Thyroid gland (tissue), 4 donors: ENCODE measurements around the gene DEK. TPM values are rescaled to one million over a fixed set of nuclear protein-coding genes. Genes with fewer than 3 reads are reported as not detected.

ENCODE experiments used
- DNase-seq, 2 donors: peaks; one replicate each; pipeline ENCODE4 v3.0.0-alpha.2; 2019
- H3K27ac ChIP-seq, 3 donors: fragments of 200-600 bp; sonication (generic); 1 replicate in 2 of 3; 2 replicates in 1 of 3; pipeline ENCODE4 v1.5.1; 2016 to 2019; ENCODE audit warnings: mild to moderate bottlenecking in 1 of 3, moderate library complexity in 1 of 3
- H3K27me3 ChIP-seq: fragments of 200-600 bp; sonication (generic); one replicate; pipeline ENCODE4 v1.5.1; 2019
- H3K36me3 ChIP-seq, 2 donors: fragments of 200-600 bp; sonication (generic); one replicate each; pipeline ENCODE4 v1.5.1; 2016 to 2019
- H3K4me1 ChIP-seq, 2 donors: fragments of 200-600 bp; sonication (generic); one replicate each; pipeline ENCODE4 v1.5.1; 2017 to 2019
- H3K4me3 ChIP-seq, 3 donors: fragments of 200-600 bp; sonication (generic); replicated peaks in 1 of 3; 1 replicate in 2 of 3; 2 replicates in 1 of 3; pipeline ENCODE4 v1.5.1; 2016; ENCODE audit warnings: mild to moderate bottlenecking in 1 of 3
- H3K9me3 ChIP-seq: fragments of 200-600 bp; sonication (generic); one replicate; pipeline ENCODE4 v1.5.1; 2017
- POLR2A ChIP-seq, 2 donors: fragments of 450-650 bp; IDR thresholded peaks; one replicate each; pipeline ENCODE4 v1.6.1; 2017; ENCODE audit warnings: antibody characterized with exemption in 2 of 2, mild to moderate bottlenecking in 2 of 2, moderate library complexity in 1 of 2
- WGBS, 2 donors: methylation state at CpG; one replicate each; pipeline ENCODE4 v1.1.5; 2017; 5-methylcytosine and 5-hydroxymethylcytosine counted together
- intact Hi-C: fragments of 100-400 bp; cut with DNase I; formaldehyde crosslinking; loops from one replicate; pipeline ENCODE4 v1.15.1; 2023
- total RNA-seq, 4 donors: library from RNA; depleted of rRNA; stranded (reverse); fragments of >200 nt; gene quantifications; one replicate each; pipeline ENCODE4 v1.2.3, GENCODE V29; 2016
- TF ChIP-seq, protein P1 (sequence below), 6 experiments: fragments of 200-600 bp in 3 of 6; fragments of 450-650 bp in 3 of 6; sonication (generic) in 3 of 6; IDR thresholded peaks; one replicate each; pipeline ENCODE4 v1.5.1; 2016 to 2019; ENCODE audit warnings: antibody characterized with exemption in 6 of 6, mild to moderate bottlenecking in 2 of 6, inconsistent platforms in 1 of 6, moderate library complexity in 1 of 6

The DEK gene
- total RNA-seq, 4 donors from 2014 or later: 165 to 211 (median 207) TPM

DNA sequence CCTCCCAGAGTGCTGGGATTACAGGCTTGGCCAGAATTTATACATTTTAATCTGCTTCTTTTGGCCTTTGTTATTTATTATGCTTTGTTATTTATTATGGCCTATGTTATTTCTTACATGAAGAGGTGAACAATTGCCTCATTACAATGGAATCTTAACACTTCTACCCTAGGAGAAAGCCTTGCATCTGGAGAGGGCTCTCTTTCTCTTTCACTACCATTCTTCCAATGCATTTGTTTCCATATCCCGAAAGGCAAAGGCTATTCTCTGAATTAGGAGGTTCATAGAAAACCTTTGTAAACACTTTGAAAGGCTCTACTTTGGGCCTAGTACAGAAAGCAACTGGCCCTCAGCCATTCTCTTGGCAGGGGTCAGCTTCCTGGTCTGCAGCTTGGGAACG, 19.9 kb upstream of the DEK start:
- TF ChIP-seq, protein P1, sequence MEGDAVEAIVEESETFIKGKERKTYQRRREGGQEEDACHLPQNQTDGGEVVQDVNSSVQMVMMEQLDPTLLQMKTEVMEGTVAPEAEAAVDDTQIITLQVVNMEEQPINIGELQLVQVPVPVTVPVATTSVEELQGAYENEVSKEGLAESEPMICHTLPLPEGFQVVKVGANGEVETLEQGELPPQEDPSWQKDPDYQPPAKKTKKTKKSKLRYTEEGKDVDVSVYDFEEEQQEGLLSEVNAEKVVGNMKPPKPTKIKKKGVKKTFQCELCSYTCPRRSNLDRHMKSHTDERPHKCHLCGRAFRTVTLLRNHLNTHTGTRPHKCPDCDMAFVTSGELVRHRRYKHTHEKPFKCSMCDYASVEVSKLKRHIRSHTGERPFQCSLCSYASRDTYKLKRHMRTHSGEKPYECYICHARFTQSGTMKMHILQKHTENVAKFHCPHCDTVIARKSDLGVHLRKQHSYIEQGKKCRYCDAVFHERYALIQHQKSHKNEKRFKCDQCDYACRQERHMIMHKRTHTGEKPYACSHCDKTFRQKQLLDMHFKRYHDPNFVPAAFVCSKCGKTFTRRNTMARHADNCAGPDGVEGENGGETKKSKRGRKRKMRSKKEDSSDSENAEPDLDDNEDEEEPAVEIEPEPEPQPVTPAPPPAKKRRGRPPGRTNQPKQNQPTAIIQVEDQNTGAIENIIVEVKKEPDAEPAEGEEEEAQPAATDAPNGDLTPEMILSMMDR (IDR thresholded peaks at IDR 0.05): no peak
- no peak for TF ChIP-seq POLR2A (IDR thresholded peaks at IDR 0.05)

DNA sequence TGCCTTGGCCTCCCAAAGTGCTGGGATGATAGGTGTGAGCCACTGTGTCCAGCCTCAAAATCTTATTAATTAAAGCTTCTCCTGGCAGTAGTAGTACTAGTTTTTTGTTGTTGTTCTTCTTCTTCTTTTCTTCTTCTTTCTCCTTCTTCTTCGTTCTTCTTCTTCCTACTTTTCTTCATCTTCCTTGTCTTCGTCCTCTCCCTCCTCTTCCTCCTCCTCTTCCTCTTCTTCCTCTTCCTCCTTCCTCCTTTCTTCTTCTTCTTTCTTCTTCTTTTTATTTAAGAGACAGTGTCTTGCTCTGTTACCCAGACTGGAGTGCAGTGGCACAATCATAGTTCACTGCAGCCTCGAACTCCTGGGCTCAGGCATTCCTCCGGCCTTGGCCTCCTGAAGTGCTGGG, 17.2 kb upstream of the DEK start:
- H3K27me3 ChIP-seq: no peaks in the 10 kb centered on the region
- 92 to 95% methylated on average over 3 to 4 of the region's 4 CpGs for WGBS, 2 donors
- no peak for DNase-seq
- H3K4me1 ChIP-seq: peaks cover 13 to 18% of the 10 kb centered on the region in 2 donors
- no peak overlapping the region for H3K4me3 ChIP-seq
- no peaks in the 10 kb centered on the region for H3K36me3 ChIP-seq
- intact Hi-C loops: no loop called here
- H3K9me3 ChIP-seq: no peaks in the 10 kb centered on the region
- TF ChIP-seq POLR2A (IDR thresholded peaks at IDR 0.05): no peak
- TF ChIP-seq, protein P1 (IDR thresholded peaks at IDR 0.05): no peak
- H3K27ac ChIP-seq: no peak overlapping the region

More for the DNA sequence above, 19.9 kb upstream of the DEK start:
- Histone ChIP-seq H3K4me1 (peaks cover 11 to 14% of the 10 kb centered on the region in 2 donors), H3K4me3 (no peak overlapping the region), H3K27ac (no peak overlapping the region), H3K36me3 (no peaks in the 10 kb centered on the region), H3K9me3 (no peaks in the 10 kb centered on the region), H3K27me3 (no peaks in the 10 kb centered on the region)
- DNase-seq: no peak
- 89 to 91% methylated on average over 2 of the region's 2 CpGs for WGBS, 2 donors
- intact Hi-C loops: no loop called here

DNA sequence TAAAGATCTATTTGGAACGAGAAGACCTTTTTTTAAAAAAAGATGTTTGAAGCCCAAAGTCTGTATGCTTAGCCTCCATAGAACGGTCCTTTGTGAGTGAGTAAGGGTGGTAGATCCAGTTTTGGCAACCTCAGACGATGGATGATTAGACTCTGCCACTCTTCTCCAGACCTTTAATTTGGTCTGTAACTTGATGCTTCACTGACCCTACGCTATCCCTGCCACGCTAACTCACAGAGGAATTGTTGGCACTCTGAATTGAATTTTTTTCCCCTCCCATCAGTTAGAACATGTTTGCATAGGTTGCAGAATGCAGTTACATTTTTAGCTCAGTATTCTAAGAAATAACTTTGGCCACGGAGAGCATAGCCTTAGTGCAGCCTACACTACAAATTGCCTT, 15.8 kb upstream of the DEK start:
- TF ChIP-seq, protein P1 (IDR thresholded peaks at IDR 0.05): no peak
- TF ChIP-seq POLR2A (IDR thresholded peaks at IDR 0.05): peak in 1 of 2 donors; percentile 68
- Histone ChIP-seq H3K4me3 (no peak overlapping the region), H3K27me3 (no peaks in the 10 kb centered on the region), H3K4me1 (peaks cover 13 to 18% of the 10 kb centered on the region in 2 donors), H3K27ac (peak overlapping the region; percentile 50 to 91 (median 88)), H3K9me3 (no peaks in the 10 kb centered on the region), H3K36me3 (no peaks in the 10 kb centered on the region)
- intact Hi-C loops: no loop called here
- 16 to 20% methylated on average over 6 of the region's 6 CpGs for WGBS, 2 donors
- DNase-seq: peak; percentile 51 to 57

DNA sequence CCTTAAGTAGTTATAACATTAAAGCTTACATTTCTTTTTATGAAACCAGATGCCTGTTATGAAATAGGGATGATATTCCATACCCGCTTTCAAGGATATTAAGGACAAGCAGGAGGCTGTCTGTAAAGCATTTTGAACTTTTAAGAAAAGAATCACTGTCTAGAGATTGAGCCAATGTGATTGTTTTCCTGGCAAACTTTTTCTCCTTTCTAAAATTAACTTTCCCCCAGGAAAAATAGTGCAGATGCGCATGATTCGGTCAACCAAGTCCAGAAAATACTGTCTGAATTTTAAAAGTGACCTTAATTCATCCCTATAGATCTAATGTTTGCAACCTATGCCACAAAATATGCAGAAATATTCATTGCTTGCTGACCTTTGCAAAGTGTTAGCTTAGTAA, 15.1 kb upstream of the DEK start:
- Histone ChIP-seq H3K36me3 (no peaks in the 10 kb centered on the region), H3K9me3 (no peaks in the 10 kb centered on the region), H3K4me3 (no peak overlapping the region), H3K4me1 (peaks cover 13 to 18% of the 10 kb centered on the region in 2 donors), H3K27me3 (no peaks in the 10 kb centered on the region), H3K27ac (peak overlapping the region; percentile 50 to 91 (median 88))
- intact Hi-C loops: no loop called here
- no peak for DNase-seq
- no peak for TF ChIP-seq POLR2A (IDR thresholded peaks at IDR 0.05)
- TF ChIP-seq, protein P1 (IDR thresholded peaks at IDR 0.05): no peak
- 66 to 70% methylated on average over 3 of the region's 3 CpGs for WGBS, 2 donors

DNA sequence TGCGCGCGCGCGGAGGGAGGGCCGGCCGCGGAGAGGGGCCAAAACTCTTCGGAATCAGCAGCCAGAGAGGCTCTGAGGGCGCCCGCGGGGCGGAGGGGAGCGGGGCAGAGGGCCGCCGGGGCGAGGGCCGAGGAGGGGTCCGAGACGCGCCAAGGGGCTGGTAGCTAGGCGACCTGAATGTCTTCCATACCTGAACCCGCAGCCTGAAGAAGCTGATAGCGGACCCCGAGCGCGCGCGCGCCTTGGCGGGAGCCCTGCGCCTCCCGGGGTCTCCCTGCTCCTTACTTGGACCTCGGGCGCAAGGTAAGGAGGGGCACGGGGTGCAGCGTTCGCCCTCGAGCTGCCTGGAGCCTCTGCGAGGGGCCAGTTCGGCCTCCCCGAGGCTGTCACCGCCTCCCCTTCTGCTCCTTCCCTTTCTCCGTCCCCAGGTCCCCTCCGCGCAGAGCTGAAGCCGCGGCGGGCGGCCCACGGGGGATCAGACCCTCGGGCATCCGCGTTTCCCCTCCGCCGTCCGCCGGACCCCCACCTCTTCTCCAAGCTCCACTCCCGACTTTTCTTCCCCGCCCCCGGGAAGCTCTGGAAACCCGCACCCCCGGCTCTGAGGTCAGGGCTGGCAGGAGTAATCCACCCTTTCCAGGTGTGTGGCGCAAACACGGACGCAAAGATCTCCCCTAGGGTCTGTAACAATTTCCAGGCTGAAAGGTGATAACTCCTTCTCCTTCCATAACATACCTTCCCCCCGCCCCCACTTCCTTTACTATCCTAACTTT, 13.1 kb upstream of the DEK start:
- Histone ChIP-seq H3K27me3 (no peaks in the 10 kb centered on the region), H3K4me3 (peak overlapping the region; percentile 24 to 53 (median 47)), H3K9me3 (no peaks in the 10 kb centered on the region)

More for the DNA sequence above, 13.1 kb upstream of the DEK start:
- Histone ChIP-seq H3K27ac (peak overlapping the region; percentile 76 to 91 (median 88)), H3K4me1 (peaks cover 13 to 18% of the 10 kb centered on the region in 2 donors), H3K36me3 (no peaks in the 10 kb centered on the region)
- 2 to 4% methylated on average over 37 to 50 of the region's 67 CpGs for WGBS, 2 donors
- intact Hi-C loops: no loop called here
- peak; percentile 69 to 71 for DNase-seq
- peak in 1 of 2 donors; percentile 67 for TF ChIP-seq POLR2A (IDR thresholded peaks at IDR 0.05)
- TF ChIP-seq, protein P1 (IDR thresholded peaks at IDR 0.05): no peak
